ENCODE data around the gene WAC.

The WAC gene

DNA sequence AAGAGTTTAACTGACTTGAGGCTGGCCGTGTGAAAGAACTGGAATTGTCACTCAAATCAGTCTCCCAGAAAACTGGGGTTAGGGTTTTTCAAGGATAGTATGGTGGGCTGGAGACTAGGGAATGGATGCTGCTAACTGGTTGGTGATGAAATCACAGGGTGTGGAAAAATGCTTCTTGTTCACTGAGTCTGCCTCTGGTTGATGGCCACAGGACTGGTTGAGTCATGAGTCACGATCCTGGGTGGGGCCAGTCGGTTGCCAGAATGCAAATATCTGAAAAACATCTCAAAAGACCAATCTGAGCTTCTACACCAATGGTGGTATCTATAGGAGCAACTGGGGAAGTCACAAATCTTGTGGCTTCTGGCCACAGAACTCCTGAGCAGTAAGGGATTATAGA, 128.1 kb downstream of the WAC start:
- TF ChIP-seq, protein P1, sequence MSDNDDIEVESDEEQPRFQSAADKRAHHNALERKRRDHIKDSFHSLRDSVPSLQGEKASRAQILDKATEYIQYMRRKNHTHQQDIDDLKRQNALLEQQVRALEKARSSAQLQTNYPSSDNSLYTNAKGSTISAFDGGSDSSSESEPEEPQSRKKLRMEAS (IDR thresholded peaks at IDR 0.05; ENCODE audit: low read depth, low read length) = no peak
- TF ChIP-seq, protein P2, sequence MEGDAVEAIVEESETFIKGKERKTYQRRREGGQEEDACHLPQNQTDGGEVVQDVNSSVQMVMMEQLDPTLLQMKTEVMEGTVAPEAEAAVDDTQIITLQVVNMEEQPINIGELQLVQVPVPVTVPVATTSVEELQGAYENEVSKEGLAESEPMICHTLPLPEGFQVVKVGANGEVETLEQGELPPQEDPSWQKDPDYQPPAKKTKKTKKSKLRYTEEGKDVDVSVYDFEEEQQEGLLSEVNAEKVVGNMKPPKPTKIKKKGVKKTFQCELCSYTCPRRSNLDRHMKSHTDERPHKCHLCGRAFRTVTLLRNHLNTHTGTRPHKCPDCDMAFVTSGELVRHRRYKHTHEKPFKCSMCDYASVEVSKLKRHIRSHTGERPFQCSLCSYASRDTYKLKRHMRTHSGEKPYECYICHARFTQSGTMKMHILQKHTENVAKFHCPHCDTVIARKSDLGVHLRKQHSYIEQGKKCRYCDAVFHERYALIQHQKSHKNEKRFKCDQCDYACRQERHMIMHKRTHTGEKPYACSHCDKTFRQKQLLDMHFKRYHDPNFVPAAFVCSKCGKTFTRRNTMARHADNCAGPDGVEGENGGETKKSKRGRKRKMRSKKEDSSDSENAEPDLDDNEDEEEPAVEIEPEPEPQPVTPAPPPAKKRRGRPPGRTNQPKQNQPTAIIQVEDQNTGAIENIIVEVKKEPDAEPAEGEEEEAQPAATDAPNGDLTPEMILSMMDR (IDR thresholded peaks at IDR 0.05; ENCODE audit: low read depth, low read length) = no peak
- TF ChIP-seq MYC (IDR thresholded peaks at IDR 0.05; ENCODE audit: low read depth, low read length) (no peak), POLR2A (IDR thresholded peaks at IDR 0.05; ENCODE audit: extremely low read depth, insufficient read length) (no peak)
- no peak for DNase-seq (ENCODE audit: low read depth)
- H3K4me3 ChIP-seq (ENCODE audit: low read depth, low read length) = no peak overlapping the region

DNA sequence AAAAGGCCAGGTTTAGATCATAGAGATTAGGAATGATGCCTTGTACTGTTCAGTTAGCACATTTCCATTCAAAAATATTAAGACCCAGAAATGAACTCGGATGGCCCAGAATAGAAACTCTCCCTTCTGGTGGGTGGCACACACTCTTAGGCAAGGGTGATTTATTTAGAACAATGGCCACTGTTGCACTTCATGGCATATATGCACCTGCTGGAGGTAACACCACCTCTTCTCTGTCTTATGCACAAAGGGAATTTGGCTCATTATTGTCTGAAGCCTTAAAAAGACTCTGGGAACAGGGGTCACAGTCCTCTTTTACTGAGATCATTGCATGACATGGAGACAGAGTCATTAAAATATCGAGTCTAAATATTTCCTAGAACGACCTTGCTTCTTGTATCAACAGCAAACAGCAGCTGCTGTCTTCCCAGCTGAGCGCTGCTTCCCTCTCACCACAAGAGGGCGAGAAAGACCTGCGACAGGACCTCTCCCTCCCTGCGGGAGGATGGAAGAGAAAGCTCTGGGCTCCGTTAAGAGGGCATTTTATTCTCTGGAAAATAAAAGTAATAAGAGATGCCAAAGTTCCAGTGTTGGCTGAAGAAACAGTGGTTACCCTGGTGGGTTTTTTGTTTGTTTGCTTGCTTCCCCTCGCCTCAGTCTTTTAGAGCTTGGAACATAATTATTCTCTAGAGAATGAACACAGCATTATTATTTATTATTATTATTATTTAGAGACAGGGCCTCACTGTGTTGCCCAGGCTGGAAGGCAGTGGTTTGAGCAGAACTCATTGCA, 130.9 kb downstream of the WAC start:
- H3K4me3 ChIP-seq (ENCODE audit: low read depth, low read length) = no peak overlapping the region
- DNase-seq (ENCODE audit: low read depth) = peak; percentile 69
- TF ChIP-seq, protein P1 (IDR thresholded peaks at IDR 0.05; ENCODE audit: low read depth, low read length) = no peak
- TF ChIP-seq, protein P2 (IDR thresholded peaks at IDR 0.05; ENCODE audit: low read depth, low read length) = peak; percentile 81

DNA sequence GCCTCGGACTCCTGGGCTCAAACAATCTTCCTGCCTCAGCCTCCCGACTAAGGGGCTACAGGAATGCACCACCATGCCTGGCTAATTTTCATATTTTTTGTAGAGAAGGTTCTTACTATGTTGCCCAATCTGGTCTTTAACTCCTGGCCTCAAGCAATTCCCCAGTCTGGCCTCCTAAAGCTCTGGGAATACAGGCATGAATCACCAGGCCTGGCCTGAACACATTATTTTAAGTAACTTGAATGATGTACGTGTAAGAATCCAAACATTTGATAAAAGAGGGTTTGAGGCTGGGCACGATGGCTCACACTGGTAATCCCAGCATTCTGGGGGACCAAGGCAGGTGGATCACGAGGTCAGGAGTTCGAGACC, 131.4 kb downstream of the WAC start:
- TF ChIP-seq, protein P2 (IDR thresholded peaks at IDR 0.05; ENCODE audit: low read depth, low read length) = no peak
- TF ChIP-seq POLR2A (IDR thresholded peaks at IDR 0.05; ENCODE audit: extremely low read depth, insufficient read length) = no peak
- TF ChIP-seq, protein P1 (IDR thresholded peaks at IDR 0.05; ENCODE audit: low read depth, low read length) = no peak
- no peak overlapping the region for H3K4me3 ChIP-seq (ENCODE audit: low read depth, low read length)
- no peak for DNase-seq (ENCODE audit: low read depth)

DNA sequence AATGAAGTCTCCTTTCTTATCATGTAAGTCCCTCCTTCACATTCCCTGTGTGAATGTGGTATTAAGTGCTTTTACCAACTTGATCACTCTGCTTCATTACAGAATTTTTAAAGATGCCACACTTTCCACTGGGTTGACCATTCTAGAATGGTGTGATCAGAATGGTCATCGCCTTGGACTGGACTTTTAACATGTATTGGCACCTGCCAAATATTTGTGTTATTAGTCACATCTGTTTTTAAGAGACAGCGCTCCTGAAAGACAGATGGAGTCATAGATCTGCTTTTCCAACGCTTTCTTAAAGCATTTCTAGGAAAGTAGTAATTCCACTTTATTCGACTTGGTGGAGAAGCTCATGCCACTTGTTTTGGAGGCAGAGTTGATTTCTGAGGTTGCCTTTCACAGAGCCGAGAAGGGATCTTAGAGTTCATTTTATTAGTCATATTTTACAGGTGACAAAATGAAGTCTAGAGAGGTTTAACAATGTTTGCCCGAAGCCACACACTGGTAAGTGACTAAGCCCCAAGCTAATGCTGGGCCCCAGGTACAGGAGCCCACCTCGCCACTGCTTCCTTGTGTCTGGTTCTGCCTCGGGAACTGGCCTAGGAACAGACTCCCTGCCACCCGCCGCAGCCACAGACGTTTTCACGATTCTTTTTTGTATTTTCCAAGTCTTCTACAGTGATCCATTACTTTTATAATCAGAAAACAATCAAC, 134.0 kb downstream of the WAC start:
- TF ChIP-seq MYC (IDR thresholded peaks at IDR 0.05; ENCODE audit: low read depth, low read length) (no peak), POLR2A (IDR thresholded peaks at IDR 0.05; ENCODE audit: extremely low read depth, insufficient read length) (no peak)
- TF ChIP-seq, protein P2 (IDR thresholded peaks at IDR 0.05; ENCODE audit: low read depth, low read length) = no peak
- TF ChIP-seq, protein P1 (IDR thresholded peaks at IDR 0.05; ENCODE audit: low read depth, low read length) = no peak
- H3K4me3 ChIP-seq (ENCODE audit: low read depth, low read length) = no peak overlapping the region
- no peak for DNase-seq (ENCODE audit: low read depth)

DNA sequence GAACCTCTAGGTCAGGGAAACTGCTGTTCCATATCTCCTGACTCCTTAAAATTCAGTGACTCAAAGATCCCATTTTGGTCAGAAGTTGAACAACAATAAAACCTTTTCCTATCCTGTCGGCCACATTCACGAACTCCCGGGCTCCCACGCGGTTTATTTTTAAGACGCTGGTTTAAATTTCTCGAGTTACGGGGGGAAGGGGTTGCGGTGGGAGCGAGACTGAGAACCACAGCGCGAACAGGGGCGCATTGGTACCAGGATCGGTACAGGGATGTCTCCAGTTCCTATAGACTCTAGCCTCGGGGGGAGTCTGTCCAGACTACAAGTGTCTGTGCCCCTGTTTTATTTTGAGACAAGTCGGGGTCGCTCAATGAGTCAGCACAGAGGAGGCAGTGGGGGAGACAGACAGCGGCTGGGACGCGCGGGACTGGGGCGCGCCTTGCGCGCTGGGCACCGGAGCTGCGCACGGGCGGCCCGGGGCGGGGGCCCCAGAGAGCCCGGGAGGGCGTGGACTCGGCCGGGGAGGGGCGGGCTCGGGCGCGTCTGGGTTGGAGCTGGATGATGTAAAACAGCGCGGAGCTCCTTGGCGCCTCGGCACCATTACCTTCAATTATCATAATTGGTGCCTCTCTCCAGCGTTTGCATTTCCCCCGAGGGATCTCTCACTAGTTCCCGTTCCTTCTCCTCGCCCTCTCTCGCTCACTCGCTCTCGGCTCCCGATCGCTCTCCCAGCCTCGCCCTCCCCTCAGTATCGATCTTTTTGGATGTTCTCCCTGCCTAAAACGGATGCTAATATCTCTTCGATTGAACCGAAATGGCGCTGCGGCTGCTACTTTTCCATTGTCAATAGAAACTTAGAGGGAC, 135.7 kb downstream of the WAC start:
- H3K4me3 ChIP-seq (ENCODE audit: low read depth, low read length) = no peak overlapping the region
- TF ChIP-seq, protein P2 (IDR thresholded peaks at IDR 0.05; ENCODE audit: low read depth, low read length) = no peak
- no peak for TF ChIP-seq MYC (IDR thresholded peaks at IDR 0.05; ENCODE audit: low read depth, low read length)
- peak; percentile 22 for DNase-seq (ENCODE audit: low read depth)
